GM18909 (cell line): Measurements from ENCODE around the gene LEF1.
A peak's percentile ranks its signal among the peaks of the same experiment; 100 is the strongest.

Experiments
- ATAC-seq: cut with Tn5 transposase; IDR thresholded peaks from one replicate; pipeline ENCODE4 v1.9.1; 2021; ENCODE audit warnings: mild to moderate bottlenecking; ENCODE audit not compliant: unreplicated experiment, poor library complexity

LEF1 gene

GRCh38 chr4:108180513-108180912, 11.8 kb upstream of the LEF1 start:
- ATAC-seq = no peak

GRCh38 chr4:108175966-108176365, 7.2 kb upstream of the LEF1 start:
- no peak for ATAC-seq

- no peak for ATAC-seq
Measured at GRCh38 chr4:108174856-108175255, 6.1 kb upstream of the LEF1 start.

GRCh38 chr4:108173599-108174057, 4.9 kb upstream of the LEF1 start:
- ATAC-seq = no peak

- peak; percentile 50 for ATAC-seq
Measured at GRCh38 chr4:108172753-108173598, 4.2 kb upstream of the LEF1 start.

GRCh38 chr4:108172231-108172752, 3.6 kb upstream of the LEF1 start:
- ATAC-seq = peak; percentile 32

GRCh38 chr4:108171339-108172230, 2.9 kb upstream of the LEF1 start:
- ATAC-seq = no peak

- no peak for ATAC-seq
Measured at GRCh38 chr4:108170631-108171338, 2.1 kb upstream of the LEF1 start.

GRCh38 chr4:108169664-108170063, 932 bp upstream of the LEF1 start:
- no peak for ATAC-seq

GRCh38 chr4:108168160-108168670, 517 bp downstream of the LEF1 start:
- ATAC-seq = no peak

GRCh38 chr4:108166441-108167315, 2.1 kb downstream of the LEF1 start:
- peak; percentile 37 for ATAC-seq

GRCh38 chr4:108166038-108166437, 2.7 kb downstream of the LEF1 start:
- ATAC-seq = no peak

- ATAC-seq = no peak
Measured at GRCh38 chr4:108165586-108165985, 3.1 kb downstream of the LEF1 start.

- ATAC-seq = no peak
Measured at GRCh38 chr4:108163351-108163750, 5.4 kb downstream of the LEF1 start.

GRCh38 chr4:108160741-108161352, 7.9 kb downstream of the LEF1 start:
- peak; percentile 49 for ATAC-seq

- ATAC-seq = peak; percentile 43
Measured at GRCh38 chr4:108159845-108160244, 8.9 kb downstream of the LEF1 start.

GRCh38 chr4:108157655-108158054, 11.1 kb downstream of the LEF1 start:
- no peak for ATAC-seq

GRCh38 chr4:108156391-108156790, 12.3 kb downstream of the LEF1 start:
- ATAC-seq = no peak

- ATAC-seq = no peak
Measured at GRCh38 chr4:108155373-108155772, 13.4 kb downstream of the LEF1 start.
